Eye (tissue), 1 donor: ENCODE results near the gene BMP8B.
A peak's percentile ranks its signal among the peaks of the same experiment; 100 is the strongest.
"Not testable (repeated sequence)": the region's sequence is repeated elsewhere in the genome, so short reads cannot be mapped to it uniquely, and the experiment has no call there.

Experiments used
- DNase-seq: peaks from one replicate; pipeline ENCODE4 v3.0.0-alpha.2; 2015

Gene BMP8B, protein sequence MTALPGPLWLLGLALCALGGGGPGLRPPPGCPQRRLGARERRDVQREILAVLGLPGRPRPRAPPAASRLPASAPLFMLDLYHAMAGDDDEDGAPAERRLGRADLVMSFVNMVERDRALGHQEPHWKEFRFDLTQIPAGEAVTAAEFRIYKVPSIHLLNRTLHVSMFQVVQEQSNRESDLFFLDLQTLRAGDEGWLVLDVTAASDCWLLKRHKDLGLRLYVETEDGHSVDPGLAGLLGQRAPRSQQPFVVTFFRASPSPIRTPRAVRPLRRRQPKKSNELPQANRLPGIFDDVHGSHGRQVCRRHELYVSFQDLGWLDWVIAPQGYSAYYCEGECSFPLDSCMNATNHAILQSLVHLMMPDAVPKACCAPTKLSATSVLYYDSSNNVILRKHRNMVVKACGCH

DNA sequence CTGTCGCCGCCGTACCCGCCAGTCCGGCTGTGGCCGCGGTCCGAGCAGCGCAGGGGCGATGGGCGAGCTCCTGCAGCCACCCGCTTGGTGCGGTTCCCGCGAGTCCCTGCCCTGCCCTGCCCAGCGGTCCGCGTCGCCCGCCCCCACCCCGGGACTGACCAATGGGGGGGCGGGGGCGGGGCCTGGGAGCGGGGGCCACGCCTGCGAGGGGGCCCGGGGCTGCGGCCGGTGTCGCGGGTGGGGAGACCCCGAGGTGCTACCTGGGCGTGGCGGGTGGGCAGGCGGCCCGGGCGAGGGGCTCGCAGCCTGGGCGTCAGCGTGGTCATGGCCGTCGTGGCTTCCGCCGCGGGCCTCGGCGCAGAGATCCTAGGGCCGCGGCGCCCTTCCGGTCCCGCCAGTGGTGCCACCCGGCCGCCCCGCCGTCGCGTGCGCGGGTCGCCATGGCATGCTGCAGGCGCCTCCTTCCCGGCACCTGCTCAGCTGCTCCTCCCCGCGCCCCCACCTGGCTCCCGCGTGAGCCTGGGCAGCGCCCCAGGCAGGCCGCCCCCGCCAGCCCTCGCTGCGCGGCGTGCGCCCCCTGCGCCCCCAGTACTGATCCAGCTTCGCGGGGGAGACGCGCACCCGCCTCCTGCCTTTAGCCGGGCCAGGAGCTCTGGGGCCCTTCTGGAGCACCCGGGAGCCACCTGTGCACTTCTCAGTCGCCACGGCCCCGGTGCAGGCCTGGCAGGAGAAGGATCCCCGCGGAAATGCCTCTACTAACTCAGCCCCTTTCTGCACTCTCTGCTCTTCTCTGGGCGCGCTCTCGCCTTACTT lies at the start of gene BMP8B:
BMP8B (minus strand) TSS at position 108 of the 813 bp plus-strand sequence. CDS start 380 bp downstream, outside the sequence.
- peak; percentile 54 for DNase-seq

DNA sequence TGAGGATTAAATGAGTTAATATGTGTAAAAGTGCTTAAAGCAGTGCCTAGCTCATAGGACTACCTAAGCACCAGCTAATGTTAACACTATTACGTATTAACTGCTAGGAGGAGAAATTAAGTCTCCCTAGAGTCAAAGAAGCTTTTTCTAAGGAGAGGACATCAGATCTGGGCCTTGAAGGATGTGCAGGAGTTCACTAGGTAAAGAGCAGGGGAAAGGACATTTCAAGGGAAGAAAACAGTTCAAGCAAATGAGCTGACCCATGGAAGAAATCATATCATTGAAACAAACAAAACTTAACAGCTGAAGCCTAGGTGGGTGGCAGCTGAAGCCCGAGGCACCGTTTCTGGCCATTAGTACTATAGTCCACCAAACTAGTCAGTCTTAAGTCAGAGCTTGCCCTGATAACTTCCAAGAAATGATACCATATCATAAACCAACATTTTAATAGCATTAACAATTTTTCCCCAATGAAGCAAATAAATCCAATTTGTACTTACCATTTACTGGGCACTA lies 48.0 kb upstream of the BMP8B start:
- DNase-seq = no peak

DNA sequence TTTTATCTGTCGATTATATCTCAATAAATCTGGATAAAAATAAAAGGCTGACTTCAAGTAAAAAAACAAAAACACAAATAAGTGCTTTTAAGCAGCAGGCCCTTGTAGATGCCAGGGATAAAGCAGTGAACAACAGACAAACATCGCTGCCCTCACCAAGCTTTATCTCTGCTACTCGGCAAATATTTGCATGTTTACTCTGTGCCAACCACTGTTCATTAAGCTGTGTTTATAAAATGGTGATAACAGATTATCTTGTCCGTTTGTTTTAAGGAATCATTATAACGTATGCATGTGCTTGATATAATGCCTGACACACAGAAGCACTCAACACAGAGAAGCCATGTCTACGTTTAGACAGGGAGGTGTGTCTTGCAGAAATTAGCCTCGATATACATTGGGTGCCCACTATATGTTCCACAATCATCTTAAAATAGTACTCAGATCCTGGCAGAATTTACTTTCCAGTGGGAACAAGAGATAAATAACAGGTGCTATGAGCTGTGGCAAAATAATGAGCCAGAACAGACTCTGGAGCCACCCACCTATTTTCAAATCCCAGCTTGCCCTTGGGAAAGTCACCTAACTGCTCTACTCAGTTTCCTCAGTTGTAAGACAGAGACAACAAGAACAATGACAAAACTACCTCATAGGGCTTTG lies 47.4 kb upstream of the BMP8B start:
- DNase-seq = no peak

DNA sequence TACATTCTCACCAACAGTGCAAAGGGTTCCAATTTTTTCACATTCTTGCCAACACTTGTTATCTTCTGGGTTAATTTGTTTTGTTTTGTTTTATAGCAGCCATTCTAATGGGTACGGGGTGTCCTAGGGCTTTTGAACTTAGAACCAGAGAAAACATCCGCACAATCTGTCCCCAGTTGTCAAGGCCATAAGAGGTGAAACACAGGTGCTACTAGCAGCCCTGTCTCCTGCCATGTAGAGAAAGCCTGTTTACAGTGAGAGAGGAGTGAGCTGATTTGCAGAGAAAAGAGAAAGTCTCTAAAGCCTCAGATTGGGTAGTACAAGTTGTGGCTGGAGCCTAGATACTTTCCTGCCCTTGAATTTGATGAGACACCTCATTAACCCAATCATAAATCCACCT lies 46.4 kb upstream of the BMP8B start:
- DNase-seq = no peak

DNA sequence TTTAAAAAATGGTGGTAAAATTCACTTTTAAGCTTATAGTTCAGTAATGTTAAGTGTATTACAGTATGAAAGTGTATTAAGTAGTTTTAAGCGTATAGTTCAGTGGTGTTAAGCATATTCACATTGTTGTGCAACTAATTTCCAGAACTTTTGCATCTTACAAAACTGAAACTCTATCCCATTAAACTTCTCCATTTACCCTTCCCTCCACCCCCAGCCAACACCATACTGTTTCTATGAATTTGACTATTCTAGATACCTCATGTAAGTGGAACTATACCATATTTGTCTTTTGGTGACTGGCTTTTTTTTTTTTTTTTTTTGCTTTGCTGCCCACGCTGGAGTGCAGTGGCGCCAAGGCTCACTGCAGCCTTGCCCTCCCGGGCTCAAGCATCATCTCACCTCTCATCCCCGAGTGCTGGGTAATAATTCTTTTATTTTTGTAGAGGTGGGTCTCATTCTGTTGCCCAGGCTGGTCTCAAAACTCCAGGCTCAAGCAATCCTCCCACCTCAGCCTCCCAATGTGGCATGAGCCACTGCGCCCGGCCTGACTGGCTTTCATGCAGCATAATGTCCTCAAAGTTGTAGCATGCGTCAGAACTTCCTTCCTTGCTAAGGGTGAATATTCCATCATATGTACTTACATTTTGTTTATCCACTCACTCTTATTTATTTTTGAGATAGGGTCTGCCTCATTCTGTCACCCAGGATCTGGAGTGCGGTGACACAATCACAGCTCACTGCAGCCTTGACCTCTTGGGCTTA lies 45.1 kb upstream of the BMP8B start:
- no peak for DNase-seq

DNA sequence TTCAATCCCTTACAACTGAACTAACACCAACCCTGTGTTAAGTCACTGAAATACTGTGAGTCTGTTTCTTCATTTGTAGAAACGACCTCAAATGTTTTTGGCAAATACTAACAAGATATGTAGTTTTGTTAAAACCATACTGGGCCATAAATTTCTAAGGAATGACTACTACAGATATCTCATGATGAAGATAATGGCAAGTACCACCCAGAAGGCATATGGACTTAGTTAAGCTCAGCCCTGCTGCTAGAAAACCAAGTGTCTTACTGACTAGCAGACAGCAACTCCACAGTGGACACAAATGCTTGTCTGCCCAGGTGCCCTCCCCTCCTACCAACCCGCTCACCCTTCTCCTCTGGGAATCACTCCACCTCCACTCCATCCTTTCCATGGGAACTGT lies 44.5 kb upstream of the BMP8B start:
- no peak for DNase-seq

DNA sequence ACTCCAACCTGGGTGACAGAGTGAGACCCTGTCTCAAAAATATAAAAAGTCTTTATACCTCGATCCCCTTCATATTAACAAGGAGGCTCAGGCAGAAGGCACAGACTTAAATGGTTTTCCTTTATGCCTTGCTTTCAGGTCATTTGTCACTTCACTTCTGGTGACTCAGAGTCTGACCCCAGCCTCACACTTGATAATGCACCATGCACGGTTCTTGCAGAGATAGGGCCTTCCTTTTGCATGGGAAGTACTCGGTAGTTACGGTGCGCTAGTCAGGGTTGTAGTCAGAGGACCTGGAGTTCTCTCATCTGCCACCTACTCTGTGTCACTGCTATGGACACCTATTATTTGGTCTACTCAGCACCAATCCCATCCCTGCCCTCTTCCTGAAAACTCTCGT lies 43.6 kb upstream of the BMP8B start:
- no peak for DNase-seq

DNA sequence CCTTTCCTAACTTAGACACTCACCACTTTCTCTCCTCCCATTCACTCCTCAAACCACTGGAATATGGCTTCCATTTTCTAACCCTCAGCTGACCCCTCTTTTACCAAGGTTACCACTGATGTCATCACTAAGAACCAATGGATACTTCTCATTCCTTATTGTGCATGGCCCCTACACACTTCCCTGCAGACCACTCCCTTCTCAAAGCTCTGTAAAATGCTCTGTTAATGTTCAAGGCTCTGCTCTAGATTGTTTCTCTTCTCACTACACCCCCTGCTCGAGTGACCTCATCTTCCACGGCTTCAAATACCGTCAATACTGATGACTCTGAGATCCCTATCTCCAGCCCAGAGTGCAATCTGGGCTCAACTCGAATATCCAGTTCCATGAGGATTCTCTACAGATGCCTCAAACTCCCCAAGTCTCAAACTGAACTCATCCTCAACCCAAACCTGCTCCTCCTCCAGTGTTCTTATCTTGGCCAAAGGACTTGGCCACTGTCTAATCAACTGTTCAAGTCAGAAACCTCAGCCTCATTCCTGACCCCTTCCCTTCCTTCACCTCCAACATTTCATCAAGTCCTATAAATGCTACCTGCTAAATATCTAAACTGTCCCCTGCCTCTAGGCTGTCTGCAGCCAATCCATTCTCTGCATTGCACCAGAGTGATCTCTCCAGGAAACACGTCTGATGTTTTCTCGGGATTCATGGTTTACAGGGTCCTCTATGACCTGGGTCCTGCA lies 41.3 kb upstream of the BMP8B start:
- DNase-seq = no peak

DNA sequence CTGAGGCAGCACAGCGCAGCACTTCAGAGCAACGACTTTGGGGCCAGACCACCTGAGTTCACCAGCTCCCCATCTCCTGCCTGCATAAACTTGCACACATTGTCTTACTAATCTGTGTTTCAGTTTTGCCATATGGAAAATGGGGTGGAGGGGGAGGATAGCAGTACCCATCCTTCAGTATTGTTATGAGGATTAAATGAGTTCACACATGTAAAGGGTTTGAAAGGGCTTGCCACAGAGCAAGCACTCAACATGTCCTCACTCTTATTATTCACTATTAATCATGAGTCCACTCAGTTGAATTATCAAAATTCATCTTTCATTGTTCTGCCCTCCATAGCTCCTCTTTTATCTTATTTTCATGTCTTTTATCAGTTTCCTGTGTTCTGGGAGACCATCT lies 40.1 kb upstream of the BMP8B start:
- no peak for DNase-seq

DNA sequence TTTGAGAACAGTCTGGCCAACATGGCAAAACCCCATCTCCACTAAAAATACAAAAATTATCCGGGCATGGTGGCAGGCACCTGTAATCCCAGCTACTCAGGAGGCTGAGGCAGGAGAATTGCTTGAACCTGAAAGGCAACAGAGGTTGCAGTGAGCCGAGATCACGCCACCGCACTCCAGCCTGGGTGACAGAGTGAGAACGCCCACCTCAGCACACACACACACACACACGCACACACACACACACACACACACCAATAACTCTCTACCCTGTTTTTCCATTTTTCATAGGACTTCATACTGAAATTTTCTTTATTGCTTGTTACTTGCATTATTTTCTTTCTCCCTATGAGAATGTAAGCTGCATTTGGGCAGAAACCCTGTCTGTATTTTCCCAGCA lies 39.6 kb upstream of the BMP8B start:
- DNase-seq = not testable (repeated sequence)

DNA sequence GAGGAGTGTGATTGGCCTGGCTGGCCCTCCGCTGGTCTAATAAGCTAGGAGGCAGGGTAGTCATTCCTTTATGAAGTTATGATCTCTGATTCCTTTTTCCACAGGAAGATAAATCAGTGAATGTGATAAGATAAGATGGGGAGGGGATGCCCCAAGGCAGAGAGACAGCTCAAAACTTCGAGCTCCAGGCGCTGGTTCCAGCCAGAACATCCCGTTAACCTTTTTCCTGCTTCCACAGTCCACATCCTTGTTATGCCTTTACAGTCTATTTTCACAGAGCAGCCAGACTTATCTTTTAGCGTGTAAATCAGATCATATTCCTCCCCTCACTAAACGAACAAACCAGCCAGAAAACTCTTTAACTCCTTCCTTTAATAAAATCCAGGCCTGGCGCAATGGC lies 38.5 kb upstream of the BMP8B start:
- no peak for DNase-seq

DNA sequence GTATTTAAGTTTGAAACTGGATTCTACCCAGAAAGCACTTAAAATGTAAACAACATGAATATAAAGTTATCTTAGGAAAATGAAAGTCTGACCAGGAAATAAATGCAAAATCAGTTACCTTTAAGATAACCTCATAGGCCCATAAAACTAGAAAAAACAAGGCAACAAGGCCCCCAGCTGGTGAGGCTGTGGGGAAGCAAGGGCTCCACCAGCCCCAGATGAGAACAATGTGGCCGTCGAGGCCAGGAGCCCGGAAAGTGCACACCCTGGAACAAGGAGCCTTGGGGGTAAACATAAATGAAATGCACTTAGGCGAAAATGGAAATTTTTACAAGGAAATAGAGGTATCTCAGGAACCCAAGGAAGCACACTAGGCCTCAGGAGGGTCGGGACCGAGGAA lies 37.9 kb upstream of the BMP8B start:
- no peak for DNase-seq

DNA sequence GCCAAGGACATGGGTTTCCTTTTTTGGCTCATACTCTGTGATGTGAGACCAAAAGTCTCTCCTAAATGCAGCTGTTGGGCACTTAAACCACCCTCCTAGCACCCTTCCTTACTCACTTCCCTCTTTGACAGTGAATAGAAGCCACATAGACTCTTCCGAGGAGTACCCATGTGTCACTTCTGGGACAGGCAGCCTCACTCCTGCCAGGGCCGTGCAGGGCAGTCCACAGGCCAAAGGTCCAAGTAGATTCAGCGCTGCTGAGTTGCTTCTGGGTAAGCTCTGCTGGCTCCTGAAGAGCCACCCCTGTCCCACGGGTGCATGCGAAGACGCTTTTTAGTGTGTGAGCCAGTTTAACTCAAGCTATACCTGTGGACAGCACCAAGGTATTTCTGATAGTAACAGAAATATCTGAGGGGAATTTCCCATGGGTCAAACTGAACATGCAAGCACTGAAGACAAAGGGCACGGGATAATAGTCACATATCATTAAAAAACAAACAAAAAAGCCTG lies 36.8 kb upstream of the BMP8B start:
- no peak for DNase-seq

DNA sequence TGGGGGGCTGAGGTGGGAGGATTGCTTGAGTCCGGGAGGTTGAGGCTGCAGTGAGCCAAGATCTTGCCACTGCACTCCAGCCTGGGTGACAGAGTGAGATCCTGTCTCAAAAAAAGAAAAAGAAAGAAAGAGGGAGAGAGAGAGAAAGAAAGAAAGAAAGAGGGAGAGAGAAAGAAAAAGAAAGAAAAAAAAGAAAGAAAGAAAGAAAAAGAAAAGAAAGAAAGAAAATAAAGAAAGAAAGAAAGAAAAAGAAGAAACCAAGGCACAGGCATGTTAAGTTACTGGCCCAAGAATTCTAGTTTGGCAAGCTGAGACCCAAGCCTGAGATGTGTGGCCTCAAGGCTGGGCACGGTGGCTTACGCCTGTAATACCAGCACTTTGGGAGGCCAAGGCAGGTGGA lies 34.8 kb upstream of the BMP8B start:
- DNase-seq = not testable (repeated sequence)

DNA sequence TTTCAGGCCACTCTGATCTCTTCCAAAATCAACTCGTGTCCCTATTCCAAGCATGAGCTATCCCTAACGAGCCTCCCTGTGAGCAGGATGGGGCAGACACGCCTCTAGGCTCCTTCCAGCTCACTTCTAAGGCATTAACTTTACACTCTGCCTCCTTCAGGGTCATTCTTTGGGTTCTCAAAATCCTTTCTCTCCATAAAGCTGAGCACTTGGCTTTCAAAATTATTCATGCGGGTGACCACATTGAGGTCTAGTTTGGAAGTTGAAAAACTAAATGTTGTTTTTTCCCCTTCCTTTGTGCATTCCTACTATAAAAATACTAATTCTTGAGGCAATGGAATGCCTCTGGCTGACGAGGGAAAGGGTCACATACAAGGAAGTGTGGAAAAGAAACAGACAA lies 33.5 kb upstream of the BMP8B start:
- DNase-seq = no peak

DNA sequence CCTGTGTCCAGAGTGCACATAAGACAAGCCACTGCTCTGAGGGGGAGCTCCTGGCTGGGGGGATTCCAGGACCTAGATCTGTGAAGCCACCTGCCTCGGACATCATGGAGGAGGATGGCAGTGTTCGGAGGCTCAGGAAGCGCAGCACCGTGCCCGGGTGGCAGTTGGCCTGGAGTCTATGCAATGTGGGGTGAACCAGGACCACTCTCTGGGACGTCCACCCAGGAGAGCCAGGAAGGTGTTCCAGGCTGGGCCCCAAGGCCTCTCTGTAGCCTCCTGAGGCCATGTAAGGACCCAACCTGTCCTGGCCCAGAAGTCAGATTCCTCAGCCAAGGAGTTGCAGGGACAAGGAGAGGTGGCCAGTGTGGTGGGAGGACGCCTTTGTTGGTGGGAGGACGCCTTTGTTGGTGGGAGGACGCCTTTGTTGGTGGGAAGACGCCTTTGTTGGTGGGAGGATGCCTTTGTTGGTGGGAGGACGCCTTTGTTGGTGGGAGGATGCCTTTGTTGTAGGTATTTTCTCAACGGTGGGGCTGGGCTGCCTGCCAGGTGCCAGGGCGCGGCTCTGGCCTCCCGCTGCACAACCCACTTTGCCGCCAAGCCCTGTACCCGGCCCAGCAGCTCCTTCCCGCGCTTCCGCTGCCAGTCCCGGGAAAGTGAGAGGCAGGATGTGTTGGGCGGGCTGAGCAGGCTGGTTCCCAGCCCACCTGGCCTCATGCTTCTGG lies 30.6 kb upstream of the BMP8B start:
- no peak for DNase-seq

DNA sequence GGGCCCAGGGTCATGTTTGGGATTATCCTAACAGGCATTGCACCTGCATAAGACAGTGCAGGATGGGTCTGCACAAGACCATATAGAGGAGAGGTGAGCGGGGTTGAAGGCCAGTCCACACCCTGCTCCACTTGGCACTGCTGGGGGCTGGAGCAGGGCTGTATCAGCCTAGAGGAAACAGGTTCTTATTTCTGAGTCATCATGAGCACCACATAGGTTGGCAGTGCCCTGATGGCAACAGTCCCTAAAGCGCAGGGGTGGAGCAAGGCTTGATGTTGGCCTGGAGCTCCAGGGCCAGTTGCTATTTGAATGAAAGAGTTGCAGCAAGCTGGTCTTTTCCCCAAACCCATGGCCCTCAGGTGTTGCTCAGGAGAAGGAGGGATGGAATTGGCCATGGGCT lies 29.8 kb upstream of the BMP8B start:
- no peak for DNase-seq

DNA sequence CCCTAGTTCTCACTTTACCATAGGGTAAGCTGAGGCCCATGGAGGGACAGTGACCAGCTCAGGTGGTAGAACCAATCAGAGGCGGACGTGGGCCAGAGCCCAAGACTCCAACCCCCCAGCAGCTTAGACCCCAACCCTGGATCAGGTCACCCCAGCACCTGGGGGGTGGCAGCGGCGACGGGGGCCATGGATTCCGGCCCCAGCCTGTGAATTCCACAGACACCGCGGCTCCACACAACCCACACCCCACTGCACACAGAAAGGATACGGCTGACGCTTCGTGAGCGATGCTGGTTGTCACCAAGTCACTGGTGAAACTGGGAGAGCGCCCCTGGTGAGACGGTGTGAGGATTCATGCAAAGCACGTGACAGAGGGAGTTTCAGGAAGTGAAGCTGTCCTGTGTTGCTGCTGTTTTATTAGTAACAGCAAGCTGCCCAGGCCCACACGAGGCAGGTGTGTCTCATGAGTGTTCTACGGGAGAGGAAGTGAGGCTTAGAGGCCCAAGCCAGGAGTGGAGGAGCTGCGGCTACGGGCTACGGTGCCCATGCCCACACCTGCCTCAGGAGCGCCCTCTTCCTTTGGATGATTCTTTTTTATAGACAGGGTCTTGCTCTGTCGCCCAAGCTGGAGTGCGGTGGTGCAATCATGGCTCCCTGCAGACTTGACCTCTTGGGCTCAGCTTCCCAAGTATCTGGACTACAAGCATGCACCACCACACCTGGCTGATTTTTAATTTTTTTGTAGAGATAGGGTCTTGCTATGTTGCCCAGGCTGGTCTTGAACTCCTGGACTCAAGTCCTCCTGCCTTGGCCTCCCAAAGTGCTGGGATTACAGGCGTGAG lies 28.6 kb upstream of the BMP8B start:
- peak; percentile 21 for DNase-seq

DNA sequence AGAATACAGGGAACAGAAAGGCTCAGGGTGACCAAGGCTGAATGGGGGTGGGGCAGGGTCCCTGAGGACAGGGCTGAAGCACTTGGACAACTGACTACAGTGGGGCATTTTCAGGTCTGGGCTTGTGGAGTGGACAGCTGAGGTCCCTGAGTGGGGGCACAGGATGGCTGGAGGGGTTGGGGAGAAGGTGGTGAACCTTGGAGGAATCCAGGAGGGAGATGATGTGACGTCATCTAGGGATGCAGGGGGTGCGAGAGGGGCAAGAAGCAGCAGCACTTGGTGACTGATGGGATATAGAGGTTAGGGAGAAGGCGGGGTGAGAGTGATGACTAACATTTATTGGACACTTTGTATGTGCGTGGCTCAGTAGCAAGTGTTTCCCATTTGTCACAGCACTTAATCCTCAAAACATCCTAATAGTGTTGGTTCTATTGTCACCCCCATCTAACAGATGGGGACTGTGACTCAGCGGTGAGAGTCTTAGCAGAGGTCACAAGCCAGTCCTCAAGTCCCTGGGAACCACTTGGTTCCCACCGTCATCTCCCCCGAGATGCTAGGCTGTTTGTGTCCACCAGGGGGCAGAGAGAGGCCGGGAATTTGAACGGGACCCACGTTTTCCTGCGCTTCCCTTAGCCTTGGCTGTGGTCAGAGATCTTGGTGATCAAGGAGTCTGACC lies 27.9 kb upstream of the BMP8B start:
- DNase-seq = peak; percentile 93
